Measurements from ENCODE around the gene HDGFL3.

HDGFL3 gene

GRCh38 chr15:83207009-83207659 is 489 bp downstream of the HDGFL3 start (continued):
- TF ChIP-seq ZNF518A (tag by site-specific recombination; conservative IDR thresholded peaks at IDR 0.05; ENCODE audit: low read depth) (no peak), ZNF138 (tag by site-specific recombination; IDR thresholded peaks at IDR 0.05; ENCODE audit: borderline replicate concordance) (no peak), ZNF510 (tag by site-specific recombination; IDR thresholded peaks at IDR 0.05; ENCODE audit: insufficient replicate concordance) (no peak), KLF17 (tag by site-specific recombination; IDR thresholded peaks at IDR 0.05) (no peak; the same call in 1 of the 2 replicates), PRDM10 (tag by site-specific recombination; IDR thresholded peaks at IDR 0.05) (peak; percentile 82), ZNF76 (tag by site-specific recombination; IDR thresholded peaks at IDR 0.05; ENCODE audit: borderline replicate concordance, low read depth) (0 out of 2 replicates have a peak, but pooled peaks have one; percentile 47), ZBTB48 (tag by site-specific recombination; IDR thresholded peaks at IDR 0.05) (no peak), ZNF501 (tag by site-specific recombination; IDR thresholded peaks at IDR 0.05) (no peak), ZNF354C (tag by site-specific recombination; IDR thresholded peaks at IDR 0.05; ENCODE audit: borderline replicate concordance, low read depth) (no peak), SCRT2 (tag by site-specific recombination; IDR thresholded peaks at IDR 0.05) (peak; percentile 55; the same call in 1 of the 2 replicates), ZNF777 (tag by site-specific recombination; IDR thresholded peaks at IDR 0.05; ENCODE audit: borderline replicate concordance) (no peak)

- CTCF ChIA-PET = interaction anchor here (0.7 to 1.5 kb wide), 6 partner anchors 9 to 207 kb away, joined by 3 to 7 read pairs (median 4); partner anchors contain the start of gene C15orf40
- Histone ChIP-seq H3K4me3 (ENCODE audit: low read depth, low read length) (peak overlapping the region; percentile 85), H3K36me3 (ENCODE audit: control insufficient read depth in 2 of 2, insufficient read depth in 1 of 2, low read length in 2 of 2) (0 out of 3 replicates have a peak, but pooled peaks cover 0 to 3% of the 10 kb centered on the region in 2 experiments), H3K27ac (ENCODE audit: extremely low read depth, low read depth, low read length) (peak overlapping the region; percentile 91), H3K4me1 (ENCODE audit: control insufficient read depth, insufficient read depth, low read length) (peaks cover 32% of the 10 kb centered on the region), H3K9me3 (ENCODE audit: control insufficient read depth, insufficient read depth, low read depth, low read length) (no peaks in the 10 kb centered on the region)
- POLR2A ChIA-PET = interaction anchor here (1.0 to 2.4 kb wide), 3 partner anchors 10 to 195 kb away, joined by 4 to 8 read pairs (median 6); partner anchors contain the start of genes BTBD1 and C15orf40
- TF ChIP-seq ZNF354C (tag by site-specific recombination; IDR thresholded peaks at IDR 0.05; ENCODE audit: borderline replicate concordance, low read depth) = no peak
- no peak for TF ChIP-seq PATZ1 (tag by site-specific recombination; IDR thresholded peaks at IDR 0.05)
- TF ChIP-seq ZNF830 (tag by site-specific recombination; IDR thresholded peaks at IDR 0.05; ENCODE audit: low read depth) = no peak
- 0 out of 2 replicates have a peak, but pooled peaks have one; percentile 26 for TF ChIP-seq ZFP69B (tag by site-specific recombination; IDR thresholded peaks at IDR 0.05)
- no peak for TF ChIP-seq CTCF (tag by site-specific recombination; IDR thresholded peaks at IDR 0.05)
- peak; percentile 51; the same call in 1 of the 2 replicates for TF ChIP-seq ZEB2 (tag by site-specific recombination; IDR thresholded peaks at IDR 0.05)
- no peak for TF ChIP-seq ZNF623 (tag by site-specific recombination; IDR thresholded peaks at IDR 0.05)
- TF ChIP-seq SCRT1 (tag by site-specific recombination; IDR thresholded peaks at IDR 0.05; ENCODE audit: borderline replicate concordance) = peak; percentile 23; the same call in 1 of the 2 replicates
Measured at GRCh38 chr15:83206526-83207008, 1.1 kb downstream of the HDGFL3 start.
